ENCODE results near the gene DGLUCY.

- TF ChIP-seq CTCF (IDR thresholded peaks at IDR 0.05; ENCODE audit: borderline replicate concordance, extremely low read depth, low read length, poor library complexity, severe bottlenecking) (no peak), EZH2 (IDR thresholded peaks at IDR 0.05; ENCODE audit: borderline replicate concordance, low read depth, low read length, severe bottlenecking) (no peak)
Observed at GRCh38 chr14:91129261-91129660, 15.4 kb downstream of the DGLUCY start.

All from DND-41 (cell line).